Measurements from ENCODE around the gene DNER. TPM values are rescaled to one million over a fixed set of nuclear protein-coding genes. Genes with fewer than 3 reads are reported as not detected.

Gene DNER
- polyA plus RNA-seq, 1 donor (not counting 4 experiments of a cell fraction or from before 2014, with no cell fraction given) = 8.5 TPM

- Histone ChIP-seq H3K79me2 (ENCODE audit: control insufficient read depth, insufficient read depth, low read length) (no peaks in the 10 kb centered on the region), H3K9me3 (ENCODE audit: control insufficient read depth, low read depth, low read length) (no peaks in the 10 kb centered on the region), H3K36me3 (ENCODE audit: control insufficient read depth in 2 of 2, extremely low read depth in 1 of 2, insufficient read depth in 2 of 2, low read length in 2 of 2) (no peaks in the 10 kb centered on the region), H3K27ac (ENCODE audit: control insufficient read depth, insufficient read depth, low read length) (no peak overlapping the region), H3K4me2 (ENCODE audit: control insufficient read depth, extremely low read depth, insufficient read depth, low read depth, low read length) (no peak overlapping the region), H3K4me3 (ENCODE audit: control insufficient read depth in 2 of 3, extremely low read depth in 1 of 3, insufficient read depth in 2 of 3, low read depth in 1 of 3, low read length in 3 of 3) (no peak overlapping the region), H3K27me3 (ENCODE audit: control insufficient read depth, extremely low read depth, insufficient read depth, low read length) (no peaks in the 10 kb centered on the region), H4K20me1 (ENCODE audit: control insufficient read depth, extremely low read depth, insufficient read depth, low read length) (no peaks in the 10 kb centered on the region), H2AFZ (ENCODE audit: control insufficient read depth, low read length) (no peak overlapping the region), H3K9ac (ENCODE audit: control insufficient read depth, extremely low read depth, insufficient read depth, low read length) (no peak overlapping the region), H3K9me1 (ENCODE audit: control insufficient read depth, extremely low read depth, insufficient read depth, low read length) (no peaks in the 10 kb centered on the region), H3K4me1 (ENCODE audit: control insufficient read depth, extremely low read depth, insufficient read depth, low read length) (no peaks in the 10 kb centered on the region)
- FAIRE-seq (no peak), DNase-seq (ENCODE audit: low read depth, low spot score) (no peak)
- dilution Hi-C loops (cut with MboI; ENCODE audit: extremely low pct_ligation_motif_present, low sequenced_read_pairs) = no loop called here
- TF ChIP-seq CTCF (optimal IDR thresholded peaks at IDR 0.05 in 1 of 3, IDR thresholded peaks at IDR 0.05 in 1 of 3, conservative IDR thresholded peaks at IDR 0.05 in 1 of 3; ENCODE audit: extremely low read depth in 1 of 3, insufficient read depth in 2 of 3, low read length in 3 of 3) = no peak
- TF ChIP-seq EZH2 (IDR thresholded peaks at IDR 0.05; ENCODE audit: low read length) = no peak
Observed at GRCh38 chr2:229433351-229433750, 281.0 kb downstream of the DNER start.

DNA sequence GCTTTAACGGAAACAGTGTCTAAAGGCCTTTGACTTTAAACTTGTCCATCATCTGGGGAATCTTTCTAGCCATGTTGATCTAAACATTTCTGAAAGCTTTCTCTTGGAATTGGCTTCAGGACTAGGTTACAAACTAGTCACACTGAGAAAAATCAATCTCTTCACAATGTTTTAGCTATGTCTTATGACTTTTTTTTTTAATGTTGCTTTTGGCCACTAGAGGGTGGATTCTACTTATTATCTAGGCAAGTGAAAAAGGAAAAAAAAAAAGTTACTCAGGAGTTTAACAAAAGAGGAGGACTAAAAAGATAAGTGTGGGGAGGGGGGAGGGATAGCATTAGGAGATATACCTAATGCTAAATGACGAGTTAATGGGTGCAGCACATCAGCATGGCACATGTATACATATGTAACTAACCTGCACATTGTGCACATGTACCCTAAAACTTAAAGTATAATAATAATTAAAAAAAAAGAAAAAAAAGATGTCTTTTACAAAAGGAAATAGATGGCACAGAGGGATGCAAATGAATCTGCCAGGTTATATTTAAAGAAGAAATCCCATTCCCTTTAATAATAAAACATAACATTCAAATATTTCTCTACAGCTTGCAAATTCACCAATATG is 282.9 kb downstream of the DNER start:
- peak; percentile 40 for DNase-seq (ENCODE audit: low read depth, low spot score)
- Histone ChIP-seq H3K4me3 (ENCODE audit: control insufficient read depth in 2 of 3, extremely low read depth in 1 of 3, insufficient read depth in 2 of 3, low read depth in 1 of 3, low read length in 3 of 3) (no peak overlapping the region), H4K20me1 (ENCODE audit: control insufficient read depth, extremely low read depth, insufficient read depth, low read length) (no peaks in the 10 kb centered on the region), H3K4me1 (ENCODE audit: control insufficient read depth, extremely low read depth, insufficient read depth, low read length) (no peaks in the 10 kb centered on the region), H3K27ac (ENCODE audit: control insufficient read depth, insufficient read depth, low read length) (peak overlapping the region; percentile 40), H3K9ac (ENCODE audit: control insufficient read depth, extremely low read depth, insufficient read depth, low read length) (no peak overlapping the region), H3K36me3 (ENCODE audit: control insufficient read depth in 2 of 2, extremely low read depth in 1 of 2, insufficient read depth in 2 of 2, low read length in 2 of 2) (no peaks in the 10 kb centered on the region), H3K9me3 (ENCODE audit: control insufficient read depth, low read depth, low read length) (no peaks in the 10 kb centered on the region), H3K27me3 (ENCODE audit: control insufficient read depth, extremely low read depth, insufficient read depth, low read length) (no peaks in the 10 kb centered on the region), H3K9me1 (ENCODE audit: control insufficient read depth, extremely low read depth, insufficient read depth, low read length) (no peaks in the 10 kb centered on the region), H3K4me2 (ENCODE audit: control insufficient read depth, extremely low read depth, insufficient read depth, low read depth, low read length) (no peak overlapping the region), H2AFZ (ENCODE audit: control insufficient read depth, low read length) (peak overlapping the region; percentile 56), H3K79me2 (ENCODE audit: control insufficient read depth, insufficient read depth, low read length) (no peaks in the 10 kb centered on the region)
- no peak for FAIRE-seq
- TF ChIP-seq EZH2 (IDR thresholded peaks at IDR 0.05; ENCODE audit: low read length) (no peak), CTCF (optimal IDR thresholded peaks at IDR 0.05 in 1 of 3, IDR thresholded peaks at IDR 0.05 in 1 of 3, conservative IDR thresholded peaks at IDR 0.05 in 1 of 3; ENCODE audit: extremely low read depth in 1 of 3, insufficient read depth in 2 of 3, low read length in 3 of 3) (peak in 1 of 3 experiments; percentile 27)
- dilution Hi-C loops (cut with MboI; ENCODE audit: extremely low pct_ligation_motif_present, low sequenced_read_pairs) = no loop called here

All from keratinocyte (primary cell).